CD4-positive, alpha-beta T cell treated with Interleukin-15 for 4 hours (primary cell): ENCODE results near the gene NPIPB2.
"Not testable (repeated sequence)": the region's sequence is repeated elsewhere in the genome, so short reads cannot be mapped to it uniquely, and the experiment has no call there.

ENCODE experiments used
- DNase-seq: peaks from one replicate; pipeline ENCODE4 v3.0.0-alpha.2; 2020; ENCODE audit warnings: low spot score

Gene NPIPB2

GRCh38 chr16:11941945-11942344, at the start of gene NPIPB2:
TSS of gene NPIPB2 (minus strand) at chr16:11942045. CDS start at chr16:11942045, 0 bp downstream.
- DNase-seq = not testable (repeated sequence)

- no peak for DNase-seq
Measured at GRCh38 chr16:11990702-11991390, 49.0 kb upstream of the NPIPB2 start.

GRCh38 chr16:11988258-11988978, 46.6 kb upstream of the NPIPB2 start:
- DNase-seq = no peak

GRCh38 chr16:11986521-11987057, 44.7 kb upstream of the NPIPB2 start:
- no peak for DNase-seq

- DNase-seq = no peak
Measured at GRCh38 chr16:11985250-11985649, 43.4 kb upstream of the NPIPB2 start.

GRCh38 chr16:11980136-11980844, 38.4 kb upstream of the NPIPB2 start:
- no peak for DNase-seq

GRCh38 chr16:11979013-11979672, 37.3 kb upstream of the NPIPB2 start:
- DNase-seq = no peak

GRCh38 chr16:11978080-11978479, 36.2 kb upstream of the NPIPB2 start:
- no peak for DNase-seq

- no peak for DNase-seq
Measured at GRCh38 chr16:11977376-11978041, 35.7 kb upstream of the NPIPB2 start.

- no peak for DNase-seq
Measured at GRCh38 chr16:11976850-11977375, 35.1 kb upstream of the NPIPB2 start.

GRCh38 chr16:11973070-11973469, 31.2 kb upstream of the NPIPB2 start:
- DNase-seq = no peak

GRCh38 chr16:11972128-11972527, 30.3 kb upstream of the NPIPB2 start:
- no peak for DNase-seq

GRCh38 chr16:11970292-11970691, 28.4 kb upstream of the NPIPB2 start:
- not testable (repeated sequence) for DNase-seq

GRCh38 chr16:11968577-11968976, 26.7 kb upstream of the NPIPB2 start:
- no peak for DNase-seq

- no peak for DNase-seq
Measured at GRCh38 chr16:11967195-11967911, 25.5 kb upstream of the NPIPB2 start.

GRCh38 chr16:11966173-11966572, 24.3 kb upstream of the NPIPB2 start:
- DNase-seq = no peak

- DNase-seq = no peak
Measured at GRCh38 chr16:11964761-11965551, 23.1 kb upstream of the NPIPB2 start, which contains the start of gene TNFRSF17. TSS of gene TNFRSF17 (plus strand) at chr16:11965210. CDS start at chr16:11965325, 115 bp downstream.

- DNase-seq = no peak
Measured at GRCh38 chr16:11963706-11964105, 21.9 kb upstream of the NPIPB2 start.

- not testable (repeated sequence) for DNase-seq
Measured at GRCh38 chr16:11962978-11963377, 21.1 kb upstream of the NPIPB2 start.

GRCh38 chr16:11962457-11962856, 20.6 kb upstream of the NPIPB2 start:
- DNase-seq = not testable (repeated sequence)
